Activated CD4-positive, alpha-beta T cell treated with anti-CD3 and anti-CD28 coated beads, Interleukin-2, amount 10 ng/mL, durations not matched to agents 24 days and 14 days (primary cell): ENCODE results near the gene ZNF555. TPM values are rescaled to one million over a fixed set of nuclear protein-coding genes. Genes with fewer than 3 reads are reported as not detected.
A peak's percentile ranks its signal among the peaks of the same experiment; 100 is the strongest.

ENCODE experiments used
- DNase-seq: peaks from one replicate; pipeline ENCODE4 v3.0.0; 2022
- H3K27ac Mint-ChIP-seq: one replicate; pipeline ENCODE4 v1.8.0; 2022; ENCODE audit warnings: mild to moderate bottlenecking, mixed read lengths
- H3K27me3 Mint-ChIP-seq: one replicate; pipeline ENCODE4 v1.8.0; 2022; ENCODE audit warnings: mixed read lengths
- H3K36me3 Mint-ChIP-seq: one replicate; pipeline ENCODE4 v1.8.0; 2022; ENCODE audit warnings: low read depth, mild to moderate bottlenecking, mixed read lengths
- H3K4me1 Mint-ChIP-seq: one replicate; pipeline ENCODE4 v1.8.0; 2021; ENCODE audit warnings: mixed read lengths
- H3K4me3 Mint-ChIP-seq: one replicate; pipeline ENCODE4 v1.8.0; 2022; ENCODE audit warnings: mild to moderate bottlenecking, moderate library complexity, mixed read lengths
- H3K9me3 Mint-ChIP-seq: one replicate; pipeline ENCODE4 v1.8.0; 2021; ENCODE audit warnings: mixed read lengths
- intact Hi-C: fragments of 100-400 bp; cut with micrococcal nuclease; formaldehyde crosslinking; loops from one replicate; pipeline ENCODE4 v1.15.1; 2023
- total RNA-seq: library from RNA; stranded (reverse); gene quantifications from 2 replicates; pipeline ENCODE4 v1.2.3, GENCODE V29; 2022

Gene ZNF555
- total RNA-seq, 1 donor from 2014 or later, result 0.98 TPM

GRCh38 chr19:2827022-2827421, 14.3 kb upstream of the ZNF555 start:
- no peaks in the 10 kb centered on the region for H3K4me1 Mint-ChIP-seq
- intact Hi-C loops, result no loop called here
- no peak overlapping the region for H3K27ac Mint-ChIP-seq
- peaks cover 19% of the 10 kb centered on the region for H3K9me3 Mint-ChIP-seq
- H3K4me3 Mint-ChIP-seq, result no peak overlapping the region
- DNase-seq, result no peak
- H3K36me3 Mint-ChIP-seq, result peaks cover 34% of the 10 kb centered on the region
- H3K27me3 Mint-ChIP-seq, result no peaks in the 10 kb centered on the region

GRCh38 chr19:2827840-2828489, 13.3 kb upstream of the ZNF555 start:
- Mint-ChIP-seq H3K27ac (no peak overlapping the region), H3K4me1 (no peaks in the 10 kb centered on the region), H3K4me3 (no peak overlapping the region), H3K36me3 (peaks cover 39% of the 10 kb centered on the region), H3K9me3 (peaks cover 19% of the 10 kb centered on the region), H3K27me3 (no peaks in the 10 kb centered on the region)
- intact Hi-C loops, result no loop called here
- DNase-seq, result no peak

- no peak overlapping the region for H3K27ac Mint-ChIP-seq
- intact Hi-C loops, result no loop called here
- DNase-seq, result no peak
- peaks cover 40% of the 10 kb centered on the region for H3K36me3 Mint-ChIP-seq
- no peaks in the 10 kb centered on the region for H3K4me1 Mint-ChIP-seq
- H3K9me3 Mint-ChIP-seq, result peaks cover 19% of the 10 kb centered on the region
- no peak overlapping the region for H3K4me3 Mint-ChIP-seq
- H3K27me3 Mint-ChIP-seq, result no peaks in the 10 kb centered on the region
Measured at GRCh38 chr19:2834294-2834871, 6.9 kb upstream of the ZNF555 start.

GRCh38 chr19:2837430-2837829, 3.8 kb upstream of the ZNF555 start:
- Mint-ChIP-seq H3K36me3 (peaks cover 38% of the 10 kb centered on the region), H3K9me3 (peaks cover 17% of the 10 kb centered on the region), H3K4me3 (no peak overlapping the region), H3K27me3 (peaks cover 6% of the 10 kb centered on the region), H3K4me1 (no peaks in the 10 kb centered on the region), H3K27ac (no peak overlapping the region)
- intact Hi-C loops, result no loop called here
- no peak for DNase-seq

- H3K27me3 Mint-ChIP-seq, result peaks cover 10% of the 10 kb centered on the region
- H3K4me3 Mint-ChIP-seq, result peak overlapping the region; percentile 51
- intact Hi-C loops, result loop anchor here (2.0 kb wide), 1 partner anchor 59 kb away; the partner anchor contains the start of gene ZNF57
- H3K4me1 Mint-ChIP-seq, result no peaks in the 10 kb centered on the region
- no peak for DNase-seq
- peaks cover 17% of the 10 kb centered on the region for H3K9me3 Mint-ChIP-seq
- peaks cover 8% of the 10 kb centered on the region for H3K36me3 Mint-ChIP-seq
- H3K27ac Mint-ChIP-seq, result no peak overlapping the region
Measured at GRCh38 chr19:2841855-2842574, 740 bp downstream of the ZNF555 start.

DNA sequence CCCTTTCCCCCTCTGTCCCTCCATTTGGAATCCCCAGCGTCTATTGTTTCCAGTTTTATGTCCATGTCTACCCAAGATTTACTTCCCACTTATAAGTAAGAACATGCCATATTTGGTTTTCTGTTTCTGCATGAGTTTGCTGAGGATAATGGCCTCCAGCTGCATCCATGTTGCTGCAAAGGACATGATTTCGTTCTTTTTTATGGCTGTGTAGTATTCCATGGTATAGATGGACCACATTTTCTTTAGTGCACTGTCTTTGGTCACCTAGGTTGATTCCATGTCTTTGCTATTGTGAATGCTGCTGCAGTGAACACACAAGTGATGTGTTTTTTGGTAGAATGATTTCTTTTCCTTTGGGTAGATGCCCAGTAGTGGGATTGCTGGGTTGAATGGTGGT, 3.8 kb downstream of the ZNF555 start:
- intact Hi-C loops, result no loop called here
- H3K36me3 Mint-ChIP-seq, result peaks cover 7% of the 10 kb centered on the region

GRCh38 chr19:2846180-2846894, 5.1 kb downstream of the ZNF555 start:
- DNase-seq, result no peak
- Mint-ChIP-seq H3K9me3 (peaks cover 29% of the 10 kb centered on the region), H3K4me3 (no peak overlapping the region), H3K27ac (no peak overlapping the region), H3K36me3 (peaks cover 12% of the 10 kb centered on the region), H3K27me3 (peaks cover 9% of the 10 kb centered on the region), H3K4me1 (no peaks in the 10 kb centered on the region)
- intact Hi-C loops, result no loop called here

More for the DNA sequence above, 3.8 kb downstream of the ZNF555 start:
- Mint-ChIP-seq H3K4me1 (no peaks in the 10 kb centered on the region), H3K9me3 (peaks cover 20% of the 10 kb centered on the region), H3K27me3 (peaks cover 10% of the 10 kb centered on the region), H3K27ac (no peak overlapping the region), H3K4me3 (no peak overlapping the region)
- DNase-seq, result no peak

- H3K36me3 Mint-ChIP-seq, result peaks cover 20% of the 10 kb centered on the region
- intact Hi-C loops, result no loop called here
- H3K9me3 Mint-ChIP-seq, result peaks cover 30% of the 10 kb centered on the region
- no peak overlapping the region for H3K27ac Mint-ChIP-seq
- no peak for DNase-seq
- H3K27me3 Mint-ChIP-seq, result peaks cover 3% of the 10 kb centered on the region
- no peaks in the 10 kb centered on the region for H3K4me1 Mint-ChIP-seq
- H3K4me3 Mint-ChIP-seq, result no peak overlapping the region
Measured at GRCh38 chr19:2847507-2847906, 6.2 kb downstream of the ZNF555 start.

GRCh38 chr19:2848616-2849015, 7.3 kb downstream of the ZNF555 start:
- peaks cover 32% of the 10 kb centered on the region for H3K9me3 Mint-ChIP-seq
- no peak for DNase-seq
- peaks cover 29% of the 10 kb centered on the region for H3K36me3 Mint-ChIP-seq
- H3K27ac Mint-ChIP-seq, result no peak overlapping the region
- H3K4me1 Mint-ChIP-seq, result no peaks in the 10 kb centered on the region
- intact Hi-C loops, result no loop called here
- H3K4me3 Mint-ChIP-seq, result no peak overlapping the region
- no peaks in the 10 kb centered on the region for H3K27me3 Mint-ChIP-seq

DNA sequence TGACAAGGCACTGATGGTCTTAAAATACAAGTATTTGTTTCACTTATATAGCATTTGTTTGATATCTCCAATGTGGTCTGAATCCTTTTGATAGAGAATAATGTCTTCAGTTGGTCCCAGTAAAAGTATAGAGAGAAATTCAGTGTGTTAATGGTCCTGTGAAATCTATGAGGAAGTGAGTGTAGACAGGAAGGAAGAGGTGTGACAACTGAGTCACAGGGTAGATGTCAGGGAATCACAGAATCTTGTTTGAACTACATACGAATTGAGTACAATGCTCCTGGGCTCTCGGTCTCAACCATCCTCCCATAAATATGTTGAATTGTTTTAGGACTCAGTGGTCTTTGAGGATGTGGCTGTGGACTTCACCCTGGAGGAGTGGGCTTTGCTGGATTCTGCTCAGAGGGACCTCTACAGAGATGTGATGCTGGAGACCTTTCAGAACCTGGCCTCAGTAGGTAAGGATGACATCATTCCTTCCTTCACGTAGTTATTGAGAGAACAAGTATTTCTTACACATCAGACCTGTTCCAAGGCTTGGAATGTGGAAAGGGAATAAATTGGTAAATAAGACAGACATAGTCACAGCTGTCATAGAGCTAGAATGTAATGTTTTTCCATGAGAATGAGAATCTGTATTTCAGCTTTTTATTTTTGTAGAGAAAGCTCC, 9.1 kb downstream of the ZNF555 start:
- no peak for DNase-seq
- intact Hi-C loops, result no loop called here
- no peaks in the 10 kb centered on the region for H3K27me3 Mint-ChIP-seq
- H3K4me3 Mint-ChIP-seq, result no peak overlapping the region
- H3K27ac Mint-ChIP-seq, result no peak overlapping the region
- no peaks in the 10 kb centered on the region for H3K4me1 Mint-ChIP-seq
- H3K36me3 Mint-ChIP-seq, result peaks cover 39% of the 10 kb centered on the region
- peaks cover 36% of the 10 kb centered on the region for H3K9me3 Mint-ChIP-seq

- Mint-ChIP-seq H3K27ac (no peak overlapping the region), H3K9me3 (peaks cover 31% of the 10 kb centered on the region), H3K27me3 (no peaks in the 10 kb centered on the region), H3K36me3 (peaks cover 42% of the 10 kb centered on the region), H3K4me3 (no peak overlapping the region), H3K4me1 (peaks cover 2% of the 10 kb centered on the region)
- intact Hi-C loops, result no loop called here
- DNase-seq, result no peak
Measured at GRCh38 chr19:2852598-2852997, 11.3 kb downstream of the ZNF555 start.

- H3K4me1 Mint-ChIP-seq, result peaks cover 2% of the 10 kb centered on the region
- H3K36me3 Mint-ChIP-seq, result peaks cover 42% of the 10 kb centered on the region
- no peak for DNase-seq
- intact Hi-C loops, result no loop called here
- no peak overlapping the region for H3K4me3 Mint-ChIP-seq
- peaks cover 31% of the 10 kb centered on the region for H3K9me3 Mint-ChIP-seq
- H3K27me3 Mint-ChIP-seq, result no peaks in the 10 kb centered on the region
- H3K27ac Mint-ChIP-seq, result no peak overlapping the region
Measured at GRCh38 chr19:2853015-2853606, 11.8 kb downstream of the ZNF555 start.

DNA sequence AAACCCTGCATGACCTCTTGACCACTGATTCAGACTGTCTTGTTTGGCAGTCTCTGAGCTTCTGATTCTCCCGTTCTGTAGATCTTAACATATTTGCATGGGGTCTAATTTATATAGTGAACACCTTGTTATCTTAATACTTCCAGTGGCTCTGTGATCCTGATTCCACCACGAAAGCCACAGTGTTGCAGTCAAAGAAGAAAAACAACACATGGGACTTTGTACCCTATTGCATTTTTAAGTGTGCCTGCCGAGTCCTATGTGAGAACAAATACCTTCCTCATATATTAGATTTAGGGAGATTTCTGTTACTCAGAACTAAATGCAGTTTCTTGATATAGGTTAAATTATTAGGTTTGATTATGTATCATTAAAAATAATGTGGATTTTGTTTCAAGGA, 13.6 kb downstream of the ZNF555 start:
- no peaks in the 10 kb centered on the region for H3K27me3 Mint-ChIP-seq
- no peak for DNase-seq
- intact Hi-C loops, result no loop called here
- H3K9me3 Mint-ChIP-seq, result peaks cover 40% of the 10 kb centered on the region
- peaks cover 2% of the 10 kb centered on the region for H3K4me1 Mint-ChIP-seq
- no peak overlapping the region for H3K4me3 Mint-ChIP-seq
- no peak overlapping the region for H3K27ac Mint-ChIP-seq
- H3K36me3 Mint-ChIP-seq, result peaks cover 42% of the 10 kb centered on the region
